ENCODE data around the gene MDK.

Gene MDK

DNA sequence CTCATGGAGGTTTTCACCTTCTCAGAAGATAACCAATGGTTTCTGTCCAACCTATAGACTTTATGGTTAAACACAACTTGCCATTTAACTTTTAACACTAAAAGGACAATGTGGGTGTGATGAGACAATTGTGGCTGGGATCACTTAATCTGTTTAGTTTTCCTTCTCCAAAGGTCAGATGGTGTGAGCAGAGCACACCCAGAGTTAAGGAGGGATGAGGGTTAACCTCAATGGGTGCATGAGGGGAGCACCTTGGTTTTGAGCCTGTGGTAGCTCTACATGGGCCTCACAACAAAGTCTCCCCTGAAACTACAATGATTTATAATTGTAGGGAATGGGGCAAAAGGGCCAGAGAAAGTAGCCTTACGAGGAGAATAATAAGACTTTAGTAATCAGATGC is 39.0 kb downstream of the MDK start:
- ATAC-seq: no peak
- no peak for TF ChIP-seq ARNTL (CRISPR knock-in tag; IDR thresholded peaks at IDR 0.05; ENCODE audit: borderline replicate concordance, low read depth)
- TF ChIP-seq, protein P1, sequence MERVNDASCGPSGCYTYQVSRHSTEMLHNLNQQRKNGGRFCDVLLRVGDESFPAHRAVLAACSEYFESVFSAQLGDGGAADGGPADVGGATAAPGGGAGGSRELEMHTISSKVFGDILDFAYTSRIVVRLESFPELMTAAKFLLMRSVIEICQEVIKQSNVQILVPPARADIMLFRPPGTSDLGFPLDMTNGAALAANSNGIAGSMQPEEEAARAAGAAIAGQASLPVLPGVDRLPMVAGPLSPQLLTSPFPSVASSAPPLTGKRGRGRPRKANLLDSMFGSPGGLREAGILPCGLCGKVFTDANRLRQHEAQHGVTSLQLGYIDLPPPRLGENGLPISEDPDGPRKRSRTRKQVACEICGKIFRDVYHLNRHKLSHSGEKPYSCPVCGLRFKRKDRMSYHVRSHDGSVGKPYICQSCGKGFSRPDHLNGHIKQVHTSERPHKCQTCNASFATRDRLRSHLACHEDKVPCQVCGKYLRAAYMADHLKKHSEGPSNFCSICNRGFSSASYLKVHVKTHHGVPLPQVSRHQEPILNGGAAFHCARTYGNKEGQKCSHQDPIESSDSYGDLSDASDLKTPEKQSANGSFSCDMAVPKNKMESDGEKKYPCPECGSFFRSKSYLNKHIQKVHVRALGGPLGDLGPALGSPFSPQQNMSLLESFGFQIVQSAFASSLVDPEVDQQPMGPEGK (CRISPR knock-in tag; IDR thresholded peaks at IDR 0.05; ENCODE audit: borderline replicate concordance): no peak
- no peak for TF ChIP-seq CSDC2 (CRISPR knock-in tag; IDR thresholded peaks at IDR 0.05)
- TF ChIP-seq SNAI2 (CRISPR knock-in tag; IDR thresholded peaks at IDR 0.05): no peak
- TF ChIP-seq OSR1 (CRISPR knock-in tag; IDR thresholded peaks at IDR 0.05): no peak
- no peak for TF ChIP-seq BACH2 (CRISPR knock-in tag; IDR thresholded peaks at IDR 0.05; ENCODE audit: borderline replicate concordance)
- no peak for TF ChIP-seq CREB5 (CRISPR knock-in tag; IDR thresholded peaks at IDR 0.05; ENCODE audit: low read depth)
- TF ChIP-seq ZC3H10 (CRISPR knock-in tag; IDR thresholded peaks at IDR 0.05): no peak
- no peak for TF ChIP-seq ZFP3 (CRISPR knock-in tag; IDR thresholded peaks at IDR 0.05)
- TF ChIP-seq ISL1 (CRISPR knock-in tag; IDR thresholded peaks at IDR 0.05): no peak
- TF ChIP-seq ZNF70 (CRISPR knock-in tag; IDR thresholded peaks at IDR 0.05): no peak
- TF ChIP-seq ZFP30 (CRISPR knock-in tag; IDR thresholded peaks at IDR 0.05): no peak
- TF ChIP-seq ZNF8 (CRISPR knock-in tag; IDR thresholded peaks at IDR 0.05): no peak
- TF ChIP-seq TCF4 (CRISPR knock-in tag; IDR thresholded peaks at IDR 0.05; ENCODE audit: borderline replicate concordance): no peak
- TF ChIP-seq POU6F1 (CRISPR knock-in tag; IDR thresholded peaks at IDR 0.05; ENCODE audit: borderline replicate concordance, low read depth): no peak
- TF ChIP-seq ZNF565 (CRISPR knock-in tag; conservative IDR thresholded peaks at IDR 0.05; ENCODE audit: low read depth): no peak
- no peak for TF ChIP-seq CSRNP3 (CRISPR knock-in tag; IDR thresholded peaks at IDR 0.05)
- no peak for TF ChIP-seq GLIS3 (CRISPR knock-in tag; IDR thresholded peaks at IDR 0.05)
- TF ChIP-seq RARB (CRISPR knock-in tag; IDR thresholded peaks at IDR 0.05): no peak

DNA sequence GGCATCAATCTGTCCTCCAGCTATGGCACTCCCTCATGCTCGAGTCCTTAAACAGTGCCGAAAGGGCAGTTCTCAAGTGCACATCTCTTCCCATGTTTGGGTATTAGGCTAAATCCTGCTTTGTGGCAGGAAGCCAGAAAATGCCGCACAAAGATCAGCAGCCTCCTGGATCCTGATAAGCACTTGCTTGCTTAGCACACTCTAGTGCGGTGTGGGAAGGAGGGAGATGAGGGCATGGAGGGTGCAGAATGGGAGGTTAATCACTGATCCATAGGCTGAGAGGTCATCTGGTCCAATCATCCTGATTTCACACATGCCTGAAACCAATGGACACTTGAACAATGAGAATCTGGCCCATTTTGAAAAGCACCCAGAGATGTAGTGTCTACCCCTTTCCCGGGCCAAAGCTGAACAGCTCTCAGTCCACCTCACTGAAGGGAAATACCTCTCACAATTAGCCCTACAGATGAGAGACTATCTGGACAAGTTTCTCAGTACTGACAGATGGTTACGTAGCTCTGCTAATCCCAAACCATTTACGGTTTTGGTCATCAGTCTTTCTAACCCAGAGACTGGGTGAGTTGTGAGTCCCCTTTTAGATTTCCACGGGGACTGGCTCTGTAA is 39.9 kb downstream of the MDK start:
- TF ChIP-seq GLIS3 (CRISPR knock-in tag; IDR thresholded peaks at IDR 0.05) (no peak), ISL1 (CRISPR knock-in tag; IDR thresholded peaks at IDR 0.05) (no peak)
- no peak for ATAC-seq

DNA sequence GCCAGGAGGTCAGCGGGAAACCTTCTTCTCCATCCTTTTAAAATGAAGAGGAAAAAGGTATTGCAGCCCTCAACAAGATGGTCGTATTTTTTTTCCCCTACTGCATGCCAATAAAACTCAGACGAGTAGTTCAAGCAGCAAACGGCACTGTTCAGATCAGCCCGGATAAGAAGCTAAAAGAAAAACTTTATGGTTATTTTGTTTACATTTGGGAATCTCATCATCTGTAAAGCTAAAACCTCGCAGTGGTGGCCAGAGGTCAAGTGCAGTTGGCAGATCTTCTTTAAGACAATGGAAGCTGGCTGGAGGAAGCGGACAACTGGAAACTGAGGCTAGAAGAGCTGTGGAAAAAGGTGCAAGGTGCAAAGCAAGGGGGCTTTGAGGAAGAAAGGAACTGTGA is 41.1 kb downstream of the MDK start:
- ATAC-seq: no peak
- TF ChIP-seq ARNTL (CRISPR knock-in tag; IDR thresholded peaks at IDR 0.05; ENCODE audit: borderline replicate concordance, low read depth): no peak
- TF ChIP-seq RARB (CRISPR knock-in tag; IDR thresholded peaks at IDR 0.05): no peak
- TF ChIP-seq ISL1 (CRISPR knock-in tag; IDR thresholded peaks at IDR 0.05): no peak
- TF ChIP-seq, protein P1 (CRISPR knock-in tag; IDR thresholded peaks at IDR 0.05; ENCODE audit: borderline replicate concordance): no peak
- TF ChIP-seq BACH2 (CRISPR knock-in tag; IDR thresholded peaks at IDR 0.05; ENCODE audit: borderline replicate concordance): no peak
- TF ChIP-seq ZNF565 (CRISPR knock-in tag; conservative IDR thresholded peaks at IDR 0.05; ENCODE audit: low read depth): no peak
- no peak for TF ChIP-seq OSR1 (CRISPR knock-in tag; IDR thresholded peaks at IDR 0.05)
- TF ChIP-seq CREB5 (CRISPR knock-in tag; IDR thresholded peaks at IDR 0.05; ENCODE audit: low read depth): no peak
- TF ChIP-seq PPARA (CRISPR knock-in tag; IDR thresholded peaks at IDR 0.05; ENCODE audit: borderline replicate concordance): no peak
- TF ChIP-seq ZFP3 (CRISPR knock-in tag; IDR thresholded peaks at IDR 0.05): no peak
- no peak for TF ChIP-seq ZNF8 (CRISPR knock-in tag; IDR thresholded peaks at IDR 0.05)
- no peak for TF ChIP-seq TCF4 (CRISPR knock-in tag; IDR thresholded peaks at IDR 0.05; ENCODE audit: borderline replicate concordance)
- no peak for TF ChIP-seq POU6F1 (CRISPR knock-in tag; IDR thresholded peaks at IDR 0.05; ENCODE audit: borderline replicate concordance, low read depth)
- TF ChIP-seq ESRRG (CRISPR knock-in tag; IDR thresholded peaks at IDR 0.05): no peak
- TF ChIP-seq GLIS3 (CRISPR knock-in tag; IDR thresholded peaks at IDR 0.05): no peak
- no peak for TF ChIP-seq ZNF70 (CRISPR knock-in tag; IDR thresholded peaks at IDR 0.05)
- TF ChIP-seq CSDC2 (CRISPR knock-in tag; IDR thresholded peaks at IDR 0.05): no peak
- no peak for TF ChIP-seq SNAI2 (CRISPR knock-in tag; IDR thresholded peaks at IDR 0.05)
- TF ChIP-seq ZC3H10 (CRISPR knock-in tag; IDR thresholded peaks at IDR 0.05): no peak
